ENCODE measurements around the gene CILP. TPM values are rescaled to one million over a fixed set of nuclear protein-coding genes. Genes with fewer than 3 reads are reported as not detected.
"Not testable (repeated sequence)": the region's sequence is repeated elsewhere in the genome, so short reads cannot be mapped to it uniquely, and the experiment has no call there.

CILP gene
- total and polyA plus RNA-seq, 4 donors, result 0.87 to 1.2 (median 0.91) TPM

- peaks cover 14% of the 10 kb centered on the region for H3K4me1 ChIP-seq (ENCODE audit: control insufficient read depth, insufficient read depth, low read length)
- H3K27me3 ChIP-seq (ENCODE audit: control insufficient read depth, insufficient read depth, low read length), result no peaks in the 10 kb centered on the region
- peak overlapping the region; percentile 95 for H3K27ac ChIP-seq (ENCODE audit: low read depth, low read length)
- peaks cover 9% of the 10 kb centered on the region for H3K36me3 ChIP-seq (ENCODE audit: control insufficient read depth, insufficient read depth, low read length)
- peak overlapping the region; percentile 87 for H3K4me3 ChIP-seq (ENCODE audit: low read depth, low read length)
- WGBS (ENCODE audit: insufficient coverage), result 0% methylated on average over 33 of the region's 33 CpGs
- H3K9me3 ChIP-seq (ENCODE audit: control insufficient read depth, insufficient read depth, low read length), result no peaks in the 10 kb centered on the region
- peak in 4 of 6 donors; percentile 13 to 59 (median 36) for DNase-seq (ENCODE audit: low read depth in 4 of 6, low spot score in 6 of 6)
Measured at GRCh38 chr15:65184305-65184867, 26.9 kb downstream of the CILP start.

DNA sequence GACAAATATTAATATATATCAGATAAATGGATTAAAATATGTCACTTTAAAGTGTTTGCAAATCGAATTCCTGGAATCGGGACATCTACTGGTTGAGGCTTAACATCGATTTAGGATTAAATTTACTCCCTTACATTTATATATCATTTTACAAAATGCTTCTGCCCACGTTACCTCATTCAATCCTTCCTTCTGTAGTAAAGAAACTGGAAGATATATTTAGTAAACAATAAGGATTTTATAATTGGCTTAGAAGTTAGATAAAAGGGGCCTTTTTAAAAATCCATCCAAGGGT lies 27.5 kb downstream of the CILP start:
- WGBS (ENCODE audit: insufficient coverage), result no CpG with 5 or more reads among the region's 4 CpGs
- no peaks in the 10 kb centered on the region for H3K27me3 ChIP-seq (ENCODE audit: control insufficient read depth, insufficient read depth, low read length)
- peak in 1 of 6 donors; percentile 6 for DNase-seq (ENCODE audit: low read depth in 4 of 6, low spot score in 6 of 6)
- peaks cover 10% of the 10 kb centered on the region for H3K36me3 ChIP-seq (ENCODE audit: control insufficient read depth, insufficient read depth, low read length)
- H3K9me3 ChIP-seq (ENCODE audit: control insufficient read depth, insufficient read depth, low read length), result no peaks in the 10 kb centered on the region
- H3K4me1 ChIP-seq (ENCODE audit: control insufficient read depth, insufficient read depth, low read length), result peaks cover 14% of the 10 kb centered on the region
- peak overlapping the region; percentile 95 for H3K27ac ChIP-seq (ENCODE audit: low read depth, low read length)
- peak overlapping the region; percentile 87 for H3K4me3 ChIP-seq (ENCODE audit: low read depth, low read length)

DNA sequence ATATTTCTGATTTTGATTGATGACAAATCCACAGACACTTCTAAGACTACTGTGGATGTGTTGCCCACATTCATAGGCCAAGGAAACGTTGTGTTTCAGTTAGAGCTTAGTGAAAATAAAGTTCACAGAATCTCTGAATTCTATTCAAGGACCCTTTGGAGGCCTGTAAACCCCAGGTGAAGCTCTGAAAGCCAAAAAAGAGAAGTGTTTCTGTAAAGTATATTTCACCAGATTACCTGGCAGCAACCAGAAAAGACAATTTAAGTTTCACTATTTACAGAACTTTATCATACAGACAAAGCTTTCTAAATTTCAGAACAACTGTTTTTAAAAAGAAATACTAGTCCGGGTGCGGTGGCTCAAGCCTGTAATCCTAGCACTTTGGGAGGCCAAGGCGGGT lies 28.7 kb downstream of the CILP start:
- Histone ChIP-seq H3K36me3 (ENCODE audit: control insufficient read depth, insufficient read depth, low read length) (peaks cover 19% of the 10 kb centered on the region), H3K27me3 (ENCODE audit: control insufficient read depth, insufficient read depth, low read length) (no peaks in the 10 kb centered on the region), H3K4me3 (ENCODE audit: low read depth, low read length) (no peak overlapping the region), H3K27ac (ENCODE audit: low read depth, low read length) (no peak overlapping the region), H3K4me1 (ENCODE audit: control insufficient read depth, insufficient read depth, low read length) (peaks cover 14% of the 10 kb centered on the region), H3K9me3 (ENCODE audit: control insufficient read depth, insufficient read depth, low read length) (no peaks in the 10 kb centered on the region)
- no peak for DNase-seq (ENCODE audit: low read depth in 4 of 6, low spot score in 6 of 6)
- WGBS (ENCODE audit: insufficient coverage), result 67% methylated on average over 1 of the region's 4 CpGs

DNA sequence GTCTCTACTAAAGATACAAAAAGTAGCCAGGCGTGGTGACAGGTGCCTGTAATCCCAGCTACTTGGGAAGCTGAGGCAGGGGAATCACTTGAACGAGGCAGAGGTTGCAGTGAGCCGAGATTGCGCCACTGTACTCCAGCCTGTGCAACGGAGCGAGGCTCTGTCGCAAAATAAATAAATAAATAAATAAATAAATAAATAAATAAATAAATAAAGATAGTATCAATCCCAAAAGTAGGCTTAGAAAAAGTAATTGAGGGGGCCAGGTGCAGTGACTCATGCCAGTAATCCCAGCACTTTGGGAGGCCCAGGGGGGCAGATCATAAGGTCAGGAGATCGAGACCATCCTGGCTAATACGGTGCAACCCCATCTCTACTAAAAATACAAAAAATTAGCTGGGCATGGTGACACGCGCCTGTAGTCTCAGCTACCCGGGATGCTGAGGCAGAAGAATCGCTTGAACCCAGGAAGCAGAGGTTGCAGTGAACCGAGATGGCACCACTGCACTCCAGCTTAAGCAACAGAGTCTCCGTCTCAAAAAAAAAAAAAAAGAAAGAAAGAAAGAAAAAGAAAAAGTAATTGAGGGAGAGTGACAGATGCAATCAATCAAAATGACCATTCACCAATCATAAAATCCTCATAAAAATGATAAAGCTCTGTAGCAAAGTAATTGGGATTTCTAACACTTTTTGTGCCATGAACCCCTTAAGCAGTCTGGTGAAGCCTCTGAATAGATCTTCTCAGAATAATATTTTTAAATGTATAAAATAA lies 29.5 kb downstream of the CILP start:
- Histone ChIP-seq H3K4me1 (ENCODE audit: control insufficient read depth, insufficient read depth, low read length) (peaks cover 14% of the 10 kb centered on the region), H3K36me3 (ENCODE audit: control insufficient read depth, insufficient read depth, low read length) (peaks cover 26% of the 10 kb centered on the region)
- H3K9me3 ChIP-seq (ENCODE audit: control insufficient read depth, insufficient read depth, low read length); H3K27me3 ChIP-seq (ENCODE audit: control insufficient read depth, insufficient read depth, low read length); DNase-seq (ENCODE audit: low read depth in 4 of 6, low spot score in 6 of 6); H3K27ac ChIP-seq (ENCODE audit: low read depth, low read length); H3K4me3 ChIP-seq (ENCODE audit: low read depth, low read length): not testable (repeated sequence)
- 100% methylated on average over 2 of the region's 15 CpGs for WGBS (ENCODE audit: insufficient coverage)

GRCh38 chr15:65180167-65180566 lies 31.1 kb downstream of the CILP start:
- DNase-seq (ENCODE audit: low read depth in 4 of 6, low spot score in 6 of 6), result no peak
- Histone ChIP-seq H3K4me1 (ENCODE audit: control insufficient read depth, insufficient read depth, low read length) (peaks cover 8% of the 10 kb centered on the region), H3K27me3 (ENCODE audit: control insufficient read depth, insufficient read depth, low read length) (no peaks in the 10 kb centered on the region), H3K4me3 (ENCODE audit: low read depth, low read length) (no peak overlapping the region), H3K27ac (ENCODE audit: low read depth, low read length) (no peak overlapping the region), H3K9me3 (ENCODE audit: control insufficient read depth, insufficient read depth, low read length) (no peaks in the 10 kb centered on the region), H3K36me3 (ENCODE audit: control insufficient read depth, insufficient read depth, low read length) (peaks cover 30% of the 10 kb centered on the region)
- WGBS (ENCODE audit: insufficient coverage), result no CpG with 5 or more reads among the region's 3 CpGs

GRCh38 chr15:65177901-65178300 lies 33.4 kb downstream of the CILP start:
- DNase-seq (ENCODE audit: low read depth in 4 of 6, low spot score in 6 of 6), result no peak
- H3K36me3 ChIP-seq (ENCODE audit: control insufficient read depth, insufficient read depth, low read length), result peaks cover 37% of the 10 kb centered on the region
- no peak overlapping the region for H3K4me3 ChIP-seq (ENCODE audit: low read depth, low read length)
- H3K27me3 ChIP-seq (ENCODE audit: control insufficient read depth, insufficient read depth, low read length), result no peaks in the 10 kb centered on the region
- no peaks in the 10 kb centered on the region for H3K9me3 ChIP-seq (ENCODE audit: control insufficient read depth, insufficient read depth, low read length)
- H3K4me1 ChIP-seq (ENCODE audit: control insufficient read depth, insufficient read depth, low read length), result peaks cover 3% of the 10 kb centered on the region
- no peak overlapping the region for H3K27ac ChIP-seq (ENCODE audit: low read depth, low read length)
- no CpG with 5 or more reads among the region's 1 CpG for WGBS (ENCODE audit: insufficient coverage)

DNA sequence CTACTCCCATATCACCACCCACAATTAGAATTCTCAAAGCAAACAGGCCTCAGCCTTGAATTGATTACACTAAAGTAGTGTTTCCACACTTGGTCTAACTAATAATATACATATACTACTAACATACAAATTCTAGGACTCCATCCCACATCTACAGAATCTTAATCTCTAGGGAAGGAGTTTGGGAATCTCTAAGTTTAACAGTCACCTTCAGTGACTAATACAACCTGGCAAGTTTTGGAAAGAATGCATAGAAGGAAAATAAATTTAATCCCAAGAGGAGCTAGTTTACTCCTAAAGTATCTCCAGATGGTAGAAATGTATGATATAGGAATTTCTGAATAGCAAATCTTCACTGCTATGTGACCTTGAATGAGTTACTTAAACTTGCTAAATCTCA lies 35.2 kb downstream of the CILP start:
- no peak overlapping the region for H3K27ac ChIP-seq (ENCODE audit: low read depth, low read length)
- no peaks in the 10 kb centered on the region for H3K9me3 ChIP-seq (ENCODE audit: control insufficient read depth, insufficient read depth, low read length)
- H3K4me1 ChIP-seq (ENCODE audit: control insufficient read depth, insufficient read depth, low read length), result no peaks in the 10 kb centered on the region
- H3K36me3 ChIP-seq (ENCODE audit: control insufficient read depth, insufficient read depth, low read length), result peaks cover 48% of the 10 kb centered on the region
- DNase-seq (ENCODE audit: low read depth in 4 of 6, low spot score in 6 of 6), result no peak
- no peaks in the 10 kb centered on the region for H3K27me3 ChIP-seq (ENCODE audit: control insufficient read depth, insufficient read depth, low read length)
- no peak overlapping the region for H3K4me3 ChIP-seq (ENCODE audit: low read depth, low read length)

GRCh38 chr15:65175511-65175910 lies 35.8 kb downstream of the CILP start:
- Histone ChIP-seq H3K9me3 (ENCODE audit: control insufficient read depth, insufficient read depth, low read length) (no peaks in the 10 kb centered on the region), H3K36me3 (ENCODE audit: control insufficient read depth, insufficient read depth, low read length) (peaks cover 46% of the 10 kb centered on the region), H3K27me3 (ENCODE audit: control insufficient read depth, insufficient read depth, low read length) (no peaks in the 10 kb centered on the region), H3K4me3 (ENCODE audit: low read depth, low read length) (no peak overlapping the region), H3K4me1 (ENCODE audit: control insufficient read depth, insufficient read depth, low read length) (no peaks in the 10 kb centered on the region), H3K27ac (ENCODE audit: low read depth, low read length) (no peak overlapping the region)
- no peak for DNase-seq (ENCODE audit: low read depth in 4 of 6, low spot score in 6 of 6)
- WGBS (ENCODE audit: insufficient coverage), result 92% methylated on average over 4 of the region's 5 CpGs

GRCh38 chr15:65174509-65174908 lies 36.8 kb downstream of the CILP start:
- no peak for DNase-seq (ENCODE audit: low read depth in 4 of 6, low spot score in 6 of 6)
- Histone ChIP-seq H3K27me3 (ENCODE audit: control insufficient read depth, insufficient read depth, low read length) (no peaks in the 10 kb centered on the region), H3K27ac (ENCODE audit: low read depth, low read length) (no peak overlapping the region), H3K36me3 (ENCODE audit: control insufficient read depth, insufficient read depth, low read length) (peaks cover 54% of the 10 kb centered on the region), H3K4me3 (ENCODE audit: low read depth, low read length) (no peak overlapping the region), H3K4me1 (ENCODE audit: control insufficient read depth, insufficient read depth, low read length) (no peaks in the 10 kb centered on the region), H3K9me3 (ENCODE audit: control insufficient read depth, insufficient read depth, low read length) (no peaks in the 10 kb centered on the region)
- no CpG with 5 or more reads among the region's 5 CpGs for WGBS (ENCODE audit: insufficient coverage)

DNA sequence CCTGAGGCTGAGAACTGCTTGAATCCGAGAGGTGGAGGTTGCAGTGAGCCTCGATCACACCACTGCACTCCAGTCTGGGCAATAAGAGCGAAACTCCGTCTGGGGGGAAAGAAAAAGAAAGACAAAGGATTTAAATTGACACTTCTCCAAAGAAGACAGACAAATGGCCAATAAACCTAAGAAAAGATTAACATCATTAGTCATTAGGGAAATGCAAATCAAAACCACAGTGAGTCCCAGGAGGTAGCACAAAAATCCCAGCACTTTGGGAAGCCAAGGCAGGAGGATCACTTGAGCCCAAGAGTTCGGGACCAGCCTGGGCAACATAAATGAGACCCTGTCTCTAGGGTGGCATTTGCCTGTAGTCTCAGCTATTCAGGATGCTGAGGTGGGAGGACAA lies 38.7 kb downstream of the CILP start:
- Histone ChIP-seq H3K27me3 (ENCODE audit: control insufficient read depth, insufficient read depth, low read length) (no peaks in the 10 kb centered on the region), H3K4me3 (ENCODE audit: low read depth, low read length) (no peak overlapping the region), H3K36me3 (ENCODE audit: control insufficient read depth, insufficient read depth, low read length) (peaks cover 52% of the 10 kb centered on the region), H3K9me3 (ENCODE audit: control insufficient read depth, insufficient read depth, low read length) (no peaks in the 10 kb centered on the region), H3K27ac (ENCODE audit: low read depth, low read length) (no peak overlapping the region), H3K4me1 (ENCODE audit: control insufficient read depth, insufficient read depth, low read length) (no peaks in the 10 kb centered on the region)
- no peak for DNase-seq (ENCODE audit: low read depth in 4 of 6, low spot score in 6 of 6)
- 100% methylated on average over 2 of the region's 5 CpGs for WGBS (ENCODE audit: insufficient coverage)
